ENCODE results near the gene TECPR2.
"Not testable (repeated sequence)": the region's sequence is repeated elsewhere in the genome, so short reads cannot be mapped to it uniquely, and the experiment has no call there.

The TECPR2 gene

GRCh38 chr14:102539544-102540314, 177.0 kb downstream of the TECPR2 start:
- no peak for DNase-seq

- no peak for DNase-seq
Observed at GRCh38 chr14:102540315-102541028, 177.7 kb downstream of the TECPR2 start.

- not testable (repeated sequence) for DNase-seq
Observed at GRCh38 chr14:102541029-102541491, 178.3 kb downstream of the TECPR2 start.

DNA sequence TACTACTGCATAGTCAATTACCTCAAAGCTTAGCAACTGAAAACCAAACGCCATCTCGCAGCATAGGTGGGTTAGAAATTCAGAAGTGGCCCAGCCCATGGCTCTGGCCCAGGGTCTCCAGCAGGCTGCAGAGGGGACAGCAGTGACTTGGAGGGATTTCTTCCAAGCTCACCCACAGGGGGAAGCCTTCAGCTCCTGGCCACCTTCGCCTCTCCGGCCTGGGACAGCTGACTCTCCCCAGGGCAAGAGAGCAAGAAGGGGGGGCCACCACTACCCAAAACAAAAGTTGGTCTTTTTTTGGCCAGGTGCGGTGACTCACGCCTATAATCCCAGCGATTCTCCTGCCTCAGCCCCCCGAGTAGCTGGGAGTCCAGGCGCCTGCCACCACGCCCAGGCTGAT, 179.0 kb downstream of the TECPR2 start:
- no peak for DNase-seq

DNA sequence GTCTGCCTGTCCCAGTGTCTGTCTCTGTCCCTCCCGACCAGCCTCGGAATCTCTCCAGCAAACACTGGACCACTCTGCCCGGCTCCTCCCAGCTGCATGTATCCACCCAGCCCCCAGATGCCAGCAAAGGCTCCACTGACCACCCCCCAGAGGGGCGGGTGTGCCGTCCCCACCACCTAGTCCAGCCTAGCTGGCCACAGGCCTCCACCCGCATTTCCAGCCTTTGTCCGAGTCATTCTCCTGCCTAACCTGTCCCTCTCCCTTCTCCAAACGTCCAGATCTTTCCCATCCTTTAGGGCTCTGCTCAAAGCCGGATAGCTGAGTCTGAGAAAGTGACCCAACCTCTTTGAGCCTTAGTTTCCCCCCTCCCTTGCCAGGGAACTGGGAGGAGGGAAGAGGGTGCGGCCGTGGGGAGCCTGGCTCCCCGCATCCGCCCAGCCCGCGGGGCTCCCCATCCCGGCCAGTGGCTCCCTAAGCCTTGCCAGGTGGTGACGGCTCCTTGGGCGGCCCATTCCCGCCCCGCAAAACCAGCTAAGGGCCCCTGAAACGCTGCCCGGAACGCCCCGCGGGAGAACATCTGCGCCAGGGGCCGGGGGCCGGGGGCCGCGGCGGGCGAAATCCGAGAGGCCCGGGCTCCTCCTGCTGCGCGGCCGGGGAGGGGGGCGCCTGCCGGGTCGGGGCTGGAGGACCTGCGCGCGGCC, 181.5 kb downstream of the TECPR2 start:
- DNase-seq, result no peak

DNA sequence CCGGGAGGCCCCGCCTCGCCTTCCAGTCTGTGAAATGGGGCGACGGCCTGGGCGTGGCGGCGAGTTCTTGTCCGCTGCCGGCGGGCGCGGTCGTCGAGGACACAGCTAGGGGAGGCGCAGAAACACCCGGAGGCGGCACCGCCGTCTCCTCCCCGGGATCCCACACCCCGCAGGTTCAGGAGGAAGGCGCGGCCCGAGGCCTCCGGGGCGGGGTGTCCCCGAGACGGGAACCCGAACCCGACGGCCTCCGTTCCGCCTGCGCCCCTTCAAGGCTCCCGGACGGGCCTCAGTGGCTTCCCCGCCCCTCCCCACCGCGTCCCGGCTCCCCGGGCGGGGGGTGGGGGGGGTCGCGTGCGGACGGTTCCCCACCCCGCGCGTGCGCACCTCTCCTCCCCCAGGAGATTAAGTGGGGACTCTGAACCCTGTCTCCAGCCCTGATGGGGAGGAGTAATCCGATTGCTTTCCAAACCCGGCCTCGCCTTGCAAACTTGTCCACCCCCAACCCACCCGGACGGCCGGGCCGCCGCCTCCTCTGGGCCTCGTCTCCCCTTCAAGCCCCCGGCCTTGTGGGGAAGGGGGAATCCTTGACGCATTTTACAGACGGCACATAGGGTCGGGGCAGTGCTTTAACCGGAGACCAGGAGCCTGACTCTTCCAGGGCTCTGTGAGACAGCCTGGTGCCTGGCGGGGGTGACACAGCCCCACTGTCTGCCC, 182.2 kb downstream of the TECPR2 start:
- peak; percentile 13 for DNase-seq

- no peak for DNase-seq
Observed at GRCh38 chr14:102545461-102546265, 182.9 kb downstream of the TECPR2 start.

DNA sequence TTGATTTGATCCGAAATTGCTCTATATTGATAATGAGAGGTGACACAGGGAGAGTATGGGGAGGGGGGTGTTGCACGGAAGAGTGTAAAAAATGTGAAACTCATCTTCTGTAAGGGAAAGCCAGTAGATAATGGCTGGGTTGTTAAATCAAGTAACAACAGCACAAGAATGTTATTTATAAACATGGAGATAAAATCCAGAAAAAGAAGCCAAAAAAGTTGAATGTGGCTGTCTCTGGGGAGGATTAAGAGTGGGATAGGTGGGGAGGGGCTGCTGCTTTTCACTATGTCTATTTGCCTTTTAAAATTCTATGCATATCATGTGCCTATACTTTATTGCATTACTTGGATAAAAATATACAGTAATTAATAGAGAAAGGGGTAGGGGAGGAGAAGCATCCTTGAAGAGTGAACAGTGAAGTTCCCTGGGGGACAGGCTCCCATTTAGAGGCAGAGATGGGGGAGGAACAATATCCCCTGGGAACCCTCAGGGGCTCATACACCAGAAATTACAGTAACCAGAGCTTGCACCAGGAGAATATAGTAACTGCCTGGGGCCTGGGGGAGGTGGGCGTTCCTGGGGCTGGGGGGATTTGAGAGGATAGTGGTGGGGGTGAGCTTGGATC, 186.0 kb downstream of the TECPR2 start:
- DNase-seq, result no peak

- DNase-seq, result not testable (repeated sequence)
Observed at GRCh38 chr14:102550927-102551401, 188.2 kb downstream of the TECPR2 start.

Data from CD4-positive, alpha-beta T cell treated with Interleukin-4 for 4 hours (primary cell).